Kidney epithelial cell (primary cell): ENCODE measurements around the gene COMP. TPM values are rescaled to one million over a fixed set of nuclear protein-coding genes. Genes with fewer than 3 reads are reported as not detected.

ENCODE experiments used
- DNase-seq: peaks from one replicate; pipeline ENCODE4 v3.0.0-alpha.2; 2010; ENCODE audit warnings: low read depth
- H3K27me3 ChIP-seq: 2 replicates; pipeline ENCODE4 v1.6.0; 2011; ENCODE audit warnings: low read length; ENCODE audit not compliant: control insufficient read depth, insufficient read depth
- H3K36me3 ChIP-seq: 2 replicates; pipeline ENCODE4 v1.5.1; 2011; ENCODE audit warnings: low read length; ENCODE audit not compliant: control insufficient read depth, insufficient read depth
- H3K4me3 ChIP-seq: 2 replicates; pipeline ENCODE4 v1.5.1; 2011; ENCODE audit warnings: low read depth, mild to moderate bottlenecking, control low read depth, low read length
- CTCF ChIP-seq: IDR thresholded peaks from 2 replicates; pipeline ENCODE4 v1.5.1; 2011; ENCODE audit warnings: mild to moderate bottlenecking, moderate library complexity, low read length, control low read depth, inconsistent platforms; ENCODE audit not compliant: insufficient read depth, poor library complexity, severe bottlenecking
- total RNA-seq: library from RNA; depleted of rRNA; stranded (reverse); fragments of >200 nt; gene quantifications from 2 replicates; pipeline ENCODE4 v1.2.3, GENCODE V29; 2015

The COMP gene
- total RNA-seq, 1 donor from 2014 or later, result not detected

DNA sequence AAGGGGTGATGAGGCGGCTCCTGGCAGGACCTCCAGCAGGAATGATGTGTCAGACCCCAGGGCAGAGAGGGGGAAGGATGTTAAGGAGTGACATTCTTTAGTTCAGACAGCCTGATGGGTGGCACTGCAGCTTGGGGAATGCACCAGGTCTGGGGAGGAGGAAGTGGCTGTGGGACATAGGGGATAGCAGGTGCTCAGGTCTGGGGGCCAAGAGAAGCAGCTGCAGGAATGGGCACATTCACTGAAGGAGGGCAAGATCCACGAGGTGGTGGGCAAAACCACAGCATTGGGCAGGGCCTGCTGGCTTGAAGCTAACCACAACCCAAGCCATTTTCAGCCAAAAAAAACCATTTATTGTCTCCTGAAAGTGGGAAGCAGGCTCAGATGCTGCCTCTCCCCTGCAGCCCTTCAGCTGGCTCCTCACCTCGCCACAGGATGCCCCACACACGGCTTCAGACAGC, 26.5 kb downstream of the COMP start:
- DNase-seq, result no peak
- Histone ChIP-seq H3K36me3 (no peaks in the 10 kb centered on the region), H3K27me3 (peaks cover 3% of the 10 kb centered on the region), H3K4me3 (no peak overlapping the region)
- TF ChIP-seq CTCF, result no peak

- Histone ChIP-seq H3K36me3 (no peaks in the 10 kb centered on the region), H3K27me3 (peaks cover 3% of the 10 kb centered on the region), H3K4me3 (no peak overlapping the region)
- DNase-seq, result peak; percentile 63
- no peak for TF ChIP-seq CTCF
These were observed 27.2 kb downstream of the COMP start for GRCh38 chr19:18763674-18764590.

GRCh38 chr19:18762125-18763023, 28.7 kb downstream of the COMP start:
- no peak for DNase-seq

DNA sequence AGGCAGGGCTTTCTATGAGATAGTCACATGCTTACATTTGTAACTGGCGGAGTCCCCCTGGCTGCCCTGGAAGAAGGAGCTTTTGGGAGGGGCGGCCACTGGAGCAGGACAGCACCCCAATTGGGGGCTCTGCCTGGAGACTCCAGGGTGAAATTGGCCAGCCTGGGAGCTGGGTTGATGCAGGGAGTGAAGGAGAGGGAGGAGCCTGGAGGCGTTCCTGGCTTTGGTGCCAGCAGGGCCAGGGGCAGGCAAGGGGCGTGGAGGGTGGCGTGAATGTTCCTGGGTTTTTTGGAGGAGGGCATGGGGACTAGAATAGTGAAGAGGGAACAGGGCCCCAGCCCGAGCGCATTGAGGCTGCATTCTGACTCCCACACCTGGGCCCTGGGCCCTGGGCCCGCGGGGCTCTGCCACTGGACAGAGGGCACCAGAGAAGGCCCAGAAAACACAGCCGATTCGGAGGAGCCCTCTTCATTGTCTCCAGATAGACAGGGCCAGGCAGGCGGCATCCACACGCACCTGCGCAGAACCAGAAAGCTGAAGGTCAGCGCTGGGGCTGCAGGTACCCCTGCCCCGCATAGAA, 29.5 kb downstream of the COMP start:
- Histone ChIP-seq H3K27me3 (peaks cover 3% of the 10 kb centered on the region), H3K4me3 (no peak overlapping the region), H3K36me3 (no peaks in the 10 kb centered on the region)
- DNase-seq, result no peak
- no peak for TF ChIP-seq CTCF

More at GRCh38 chr19:18762125-18763023, 28.7 kb downstream of the COMP start:
- no peak for TF ChIP-seq CTCF
- H3K27me3 ChIP-seq, result peaks cover 3% of the 10 kb centered on the region
- H3K4me3 ChIP-seq, result no peak overlapping the region
- H3K36me3 ChIP-seq, result no peaks in the 10 kb centered on the region

DNA sequence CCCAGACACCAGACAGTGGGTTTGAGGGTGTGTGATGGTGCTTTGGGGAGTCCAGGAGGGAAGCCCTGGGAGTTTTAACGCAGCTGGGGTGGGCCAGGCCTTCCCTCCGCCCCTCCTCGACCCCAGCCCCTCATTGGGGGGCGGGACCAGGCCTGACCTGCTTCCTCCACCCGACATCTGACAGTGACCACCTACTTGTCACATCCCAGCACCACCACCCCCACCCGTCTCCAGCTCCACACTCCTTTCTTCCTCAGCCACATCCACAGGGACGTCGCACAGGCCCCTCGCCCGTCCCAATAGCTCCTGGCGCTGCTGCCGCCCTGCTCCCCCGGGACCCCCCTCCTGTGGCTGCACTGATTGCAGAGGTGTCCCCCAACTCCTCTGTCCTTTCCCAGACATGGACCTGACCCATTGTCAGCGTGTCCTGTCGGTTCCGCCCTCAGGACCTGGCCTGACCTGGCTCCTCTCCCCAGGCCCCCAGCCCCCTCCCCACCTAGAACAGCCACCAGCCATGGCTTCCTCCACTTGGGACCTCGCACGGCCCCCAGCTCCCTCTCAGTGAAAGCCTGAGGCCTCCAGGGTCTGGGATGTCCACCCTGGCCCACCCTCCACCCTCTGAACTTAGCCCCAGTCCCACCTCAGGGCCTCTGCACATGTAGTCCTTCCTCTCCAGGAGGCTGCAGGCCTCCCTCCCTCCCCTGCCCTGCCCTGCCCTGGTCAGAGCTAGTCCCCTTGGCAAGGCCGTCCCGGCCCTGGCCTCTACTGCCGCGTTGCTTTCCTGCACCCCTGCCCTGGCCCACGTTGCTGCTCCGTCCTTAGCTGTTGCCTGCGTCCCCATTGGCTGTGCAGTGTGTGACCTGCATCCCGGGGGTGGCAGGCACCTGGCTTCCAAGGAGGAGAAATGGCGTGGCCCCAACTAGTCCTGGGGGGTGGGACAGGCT, 30.4 kb downstream of the COMP start:
- DNase-seq, result no peak
- TF ChIP-seq CTCF, result no peak
- H3K36me3 ChIP-seq, result no peaks in the 10 kb centered on the region
- H3K4me3 ChIP-seq, result no peak overlapping the region
- H3K27me3 ChIP-seq, result peaks cover 3% of the 10 kb centered on the region
